ENCODE results near the gene XXYLT1. TPM values are rescaled to one million over a fixed set of nuclear protein-coding genes. Genes with fewer than 3 reads are reported as not detected.
A peak's percentile ranks its signal among the peaks of the same experiment; 100 is the strongest.

Gene XXYLT1
- total RNA-seq, 1 experiment from 2014 or later: 10.9 TPM

GRCh38 chr3:195248281-195248680, 22.7 kb downstream of the XXYLT1 start:
- Histone ChIP-seq H4K20me1 (ENCODE audit: insufficient read depth) (no peaks in the 10 kb centered on the region), H3K9me2 (ENCODE audit: insufficient read depth) (no peaks in the 10 kb centered on the region), H3K4me2 (ENCODE audit: low read length) (no peak overlapping the region), H3K27ac (ENCODE audit: low read depth, low read length) (no peak overlapping the region), H2AFZ (ENCODE audit: low read depth, low read length, poor library complexity, severe bottlenecking) (no peak overlapping the region), H3K9ac (ENCODE audit: low read length) (no peak overlapping the region), H3K4me3 (replicated peaks in 1 of 2; ENCODE audit: low read depth in 1 of 2, low read length in 2 of 2) (no peak overlapping the region), H3K79me2 (ENCODE audit: insufficient read depth, low read length) (no peaks in the 10 kb centered on the region), H3K9me3 (ENCODE audit: control insufficient read depth in 1 of 2, insufficient read depth in 1 of 2, low read depth in 1 of 2, low read length in 2 of 2) (no peaks in the 10 kb centered on the region), H3K4me1 (ENCODE audit: control insufficient read depth in 1 of 2, insufficient read depth in 2 of 2, low read length in 2 of 2) (peaks cover 0 to 4% of the 10 kb centered on the region in 2 experiments; a peak in 2 of 4 replicates), H3K27me3 (ENCODE audit: insufficient read depth, low read length) (no peaks in the 10 kb centered on the region), H3K36me3 (ENCODE audit: control insufficient read depth in 1 of 2, insufficient read depth in 2 of 2, low read length in 2 of 2) (no peaks in the 10 kb centered on the region)
- CTCF ChIA-PET: no interaction called here
- DNase-seq (ENCODE audit: low read depth, low spot score) (no peak), ATAC-seq (no peak)
- no TSS peak for BruUV-seq (replicated peaks)
- TF ChIP-seq MAX (IDR thresholded peaks at IDR 0.05): no peak
- no peak for TF ChIP-seq FOSL1 (IDR thresholded peaks at IDR 0.05; ENCODE audit: low read depth)
- TF ChIP-seq REST (IDR thresholded peaks at IDR 0.05; ENCODE audit: low read depth): no peak
- TF ChIP-seq SP1 (IDR thresholded peaks at IDR 0.05; ENCODE audit: low read depth): no peak
- TF ChIP-seq POLR2A (IDR thresholded peaks at IDR 0.05; ENCODE audit: borderline replicate concordance, extremely low read depth, insufficient read depth, insufficient read length): no peak
- intact Hi-C loops (cut with micrococcal nuclease): no loop called here
- POLR2A ChIA-PET: no interaction called here
- RAD21 ChIA-PET (ENCODE audit: low non-redundant PET in 1 of 2, low total read pairs in 2 of 2, uncharacterized antibody in 2 of 2, unreplicated experiment in 2 of 2): no interaction called here

GRCh38 chr3:195247863-195248189, 23.1 kb downstream of the XXYLT1 start:
- no peaks in the 10 kb centered on the region for H3K9me3 ChIP-seq (ENCODE audit: control insufficient read depth in 1 of 2, insufficient read depth in 1 of 2, low read depth in 1 of 2, low read length in 2 of 2)
- no peak overlapping the region for H3K4me3 ChIP-seq (replicated peaks in 1 of 2; ENCODE audit: low read depth in 1 of 2, low read length in 2 of 2)
- no peaks in the 10 kb centered on the region for H3K9me2 ChIP-seq (ENCODE audit: insufficient read depth)
- H3K36me3 ChIP-seq (ENCODE audit: control insufficient read depth in 1 of 2, insufficient read depth in 2 of 2, low read length in 2 of 2): no peaks in the 10 kb centered on the region
- ChIA-PET CTCF (no interaction called here), RAD21 (ENCODE audit: low non-redundant PET in 1 of 2, low total read pairs in 2 of 2, uncharacterized antibody in 2 of 2, unreplicated experiment in 2 of 2) (no interaction called here), POLR2A (no interaction called here)
- H3K4me2 ChIP-seq (ENCODE audit: low read length): no peak overlapping the region
- intact Hi-C loops (cut with micrococcal nuclease): no loop called here
- 0 out of 2 replicates have a peak, but pooled peaks have one; percentile 44 for ATAC-seq
- no peak overlapping the region for H3K9ac ChIP-seq (ENCODE audit: low read length)
- no peak for DNase-seq (ENCODE audit: low read depth, low spot score)
- no peak overlapping the region for H3K27ac ChIP-seq (ENCODE audit: low read depth, low read length)
- H3K27me3 ChIP-seq (ENCODE audit: insufficient read depth, low read length): no peaks in the 10 kb centered on the region
- H3K79me2 ChIP-seq (ENCODE audit: insufficient read depth, low read length): no peaks in the 10 kb centered on the region
- no peak overlapping the region for H2AFZ ChIP-seq (ENCODE audit: low read depth, low read length, poor library complexity, severe bottlenecking)
- H3K4me1 ChIP-seq (ENCODE audit: control insufficient read depth in 1 of 2, insufficient read depth in 2 of 2, low read length in 2 of 2): peaks cover 0 to 4% of the 10 kb centered on the region in 2 experiments; a peak in 2 of 4 replicates
- H4K20me1 ChIP-seq (ENCODE audit: insufficient read depth): no peaks in the 10 kb centered on the region
- BruUV-seq (replicated peaks): no TSS peak
- TF ChIP-seq SIN3A (IDR thresholded peaks at IDR 0.05; ENCODE audit: low read depth) (no peak), FOSL1 (IDR thresholded peaks at IDR 0.05; ENCODE audit: low read depth) (no peak), EZH2phosphoT487 (IDR thresholded peaks at IDR 0.05; ENCODE audit: borderline replicate concordance) (no peak), EGR1 (IDR thresholded peaks at IDR 0.05; ENCODE audit: low read depth) (no peak), RAD21 (IDR thresholded peaks at IDR 0.05; ENCODE audit: low read depth) (no peak), ZNF274 (IDR thresholded peaks at IDR 0.05; ENCODE audit: low read depth, low read length) (no peak), YY1 (IDR thresholded peaks at IDR 0.05; ENCODE audit: extremely low read depth, insufficient replicate concordance, low read depth, low read length) (no peak), REST (IDR thresholded peaks at IDR 0.05; ENCODE audit: low read depth) (no peak), EZH2 (IDR thresholded peaks at IDR 0.05) (no peak), CBX3 (IDR thresholded peaks at IDR 0.05; ENCODE audit: low read depth) (no peak), SRF (IDR thresholded peaks at IDR 0.05; ENCODE audit: low read depth) (no peak), ELF1 (IDR thresholded peaks at IDR 0.05; ENCODE audit: borderline replicate concordance, low read depth) (no peak), POLR2AphosphoS5 (IDR thresholded peaks at IDR 0.05; ENCODE audit: low read depth, low read length) (no peak)

Data from HCT116 (cell line).